Prostate gland (tissue), 2 donors: Measurements from ENCODE around the gene MBNL2. TPM values are rescaled to one million over a fixed set of nuclear protein-coding genes. Genes with fewer than 3 reads are reported as not detected.

Experiments
- DNase-seq: peaks from one replicate; pipeline ENCODE4 v3.0.0-alpha.2; 2019; ENCODE audit warnings: low spot score
- H3K27ac ChIP-seq, 2 donors: fragments of 200-600 bp; sonication (generic); 2 replicates each; pipeline ENCODE4 v1.5.1; 2017 to 2019
- H3K27me3 ChIP-seq: fragments of 200-600 bp; sonication (generic); replicated peaks from 2 replicates; pipeline ENCODE4 v1.5.1; 2019; ENCODE audit not compliant: insufficient read depth
- H3K36me3 ChIP-seq, 2 donors: fragments of 200-600 bp; sonication (generic); 1 replicate in 1 of 2; 2 replicates in 1 of 2; pipeline versions ENCODE4 v1.5.1 to v1.8.1; 2017 to 2019
- H3K4me1 ChIP-seq: fragments of 200-600 bp; sonication (generic); replicated peaks from 2 replicates; pipeline ENCODE4 v1.5.1; 2019
- H3K4me3 ChIP-seq, 2 donors: fragments of 200-600 bp; sonication (generic); 2 replicates each; pipeline ENCODE4 v1.5.1; 2017 to 2019
- H3K9me3 ChIP-seq: fragments of 200-600 bp; sonication (generic); 2 replicates; pipeline ENCODE4 v1.5.1; 2017
- CTCF ChIP-seq, 4 experiments: fragments of 200-600 bp in 2 of 4; fragments of 450-650 bp in 2 of 4; sonication (generic) in 2 of 4; IDR thresholded peaks; 1 replicate in 3 of 4; 2 replicates in 1 of 4; pipeline ENCODE4 v1.5.1; 2016 to 2019; ENCODE audit warnings: antibody characterized with exemption in 4 of 4, mild to moderate bottlenecking in 2 of 4, moderate library complexity in 2 of 4
- POLR2A ChIP-seq: fragments of 450-650 bp; IDR thresholded peaks from one replicate; pipeline ENCODE4 v1.6.1; 2016; ENCODE audit warnings: antibody characterized with exemption, mild to moderate bottlenecking
- POLR2AphosphoS5 ChIP-seq: sonication (generic); formaldehyde crosslinking; IDR thresholded peaks from one replicate; pipeline ENCODE4 v1.6.1; 2017; ENCODE audit warnings: antibody characterized with exemption
- WGBS: methylation state at CpG from one replicate; pipeline ENCODE4 v1.1.5; 2018; 5-methylcytosine and 5-hydroxymethylcytosine counted together
- intact Hi-C: fragments of 100-400 bp; cut with DNase I; formaldehyde crosslinking; loops from one replicate; pipeline ENCODE4 v1.14.2; 2022
- total RNA-seq, 2 donors: library from RNA; depleted of rRNA; stranded (reverse); fragments of >200 nt; gene quantifications; one replicate each; pipeline ENCODE4 v1.1.0, GENCODE V29; 2016

Gene MBNL2
- total RNA-seq, 2 donors from 2014 or later = 59.1 to 85.7 TPM

- Histone ChIP-seq H3K9me3 (no peaks in the 10 kb centered on the region), H3K4me1 (no peaks in the 10 kb centered on the region), H3K36me3 (no peaks in the 10 kb centered on the region), H3K27me3 (no peaks in the 10 kb centered on the region), H3K4me3 (no peak overlapping the region), H3K27ac (no peak overlapping the region)
- intact Hi-C loops = no loop called here
- TF ChIP-seq CTCF (IDR thresholded peaks at IDR 0.05) = no peak
- no peak for TF ChIP-seq POLR2A
- TF ChIP-seq POLR2AphosphoS5 = no peak
- no peak for DNase-seq
- 78% methylated on average over 3 of the region's 3 CpGs for WGBS
These were observed 78.7 kb downstream of the MBNL2 start for GRCh38 chr13:97300871-97301270.

- TF ChIP-seq CTCF (IDR thresholded peaks at IDR 0.05) (no peak), POLR2A (no peak), POLR2AphosphoS5 (no peak)
- no peaks in the 10 kb centered on the region for H3K9me3 ChIP-seq
- H3K4me1 ChIP-seq = no peaks in the 10 kb centered on the region
- DNase-seq = no peak
- intact Hi-C loops = no loop called here
- H3K27me3 ChIP-seq = no peaks in the 10 kb centered on the region
- H3K36me3 ChIP-seq = no peaks in the 10 kb centered on the region
- WGBS = 91% methylated on average over 8 of the region's 8 CpGs
- no peak overlapping the region for H3K4me3 ChIP-seq
- no peak overlapping the region for H3K27ac ChIP-seq
These were observed 79.4 kb downstream of the MBNL2 start for GRCh38 chr13:97301382-97302095.

GRCh38 chr13:97302611-97303010 is 80.5 kb downstream of the MBNL2 start:
- no peak overlapping the region for H3K4me3 ChIP-seq
- WGBS = 65% methylated on average over 3 of the region's 3 CpGs
- no peak overlapping the region for H3K27ac ChIP-seq
- intact Hi-C loops = no loop called here
- no peaks in the 10 kb centered on the region for H3K36me3 ChIP-seq
- DNase-seq = no peak
- no peaks in the 10 kb centered on the region for H3K27me3 ChIP-seq
- H3K4me1 ChIP-seq = no peaks in the 10 kb centered on the region
- no peak for TF ChIP-seq CTCF (IDR thresholded peaks at IDR 0.05)
- no peak for TF ChIP-seq POLR2A
- TF ChIP-seq POLR2AphosphoS5 = no peak
- H3K9me3 ChIP-seq = no peaks in the 10 kb centered on the region

- 90% methylated on average over 1 of the region's 1 CpG for WGBS
- TF ChIP-seq POLR2A = no peak
- TF ChIP-seq CTCF (IDR thresholded peaks at IDR 0.05) = no peak
- no peak for TF ChIP-seq POLR2AphosphoS5
These were observed 84.0 kb downstream of the MBNL2 start for GRCh38 chr13:97306106-97306505.

GRCh38 chr13:97306645-97307044 is 84.5 kb downstream of the MBNL2 start:
- DNase-seq = no peak
- TF ChIP-seq POLR2A = no peak
- no peak for TF ChIP-seq CTCF (IDR thresholded peaks at IDR 0.05)
- TF ChIP-seq POLR2AphosphoS5 = no peak
- H3K4me3 ChIP-seq = no peak overlapping the region
- no peaks in the 10 kb centered on the region for H3K27me3 ChIP-seq
- no peaks in the 10 kb centered on the region for H3K36me3 ChIP-seq
- intact Hi-C loops = no loop called here
- H3K4me1 ChIP-seq = no peaks in the 10 kb centered on the region
- H3K27ac ChIP-seq = no peak overlapping the region
- no peaks in the 10 kb centered on the region for H3K9me3 ChIP-seq

More at GRCh38 chr13:97306106-97306505, 84.0 kb downstream of the MBNL2 start:
- Histone ChIP-seq H3K36me3 (no peaks in the 10 kb centered on the region), H3K27me3 (no peaks in the 10 kb centered on the region), H3K9me3 (no peaks in the 10 kb centered on the region), H3K27ac (no peak overlapping the region), H3K4me1 (no peaks in the 10 kb centered on the region), H3K4me3 (no peak overlapping the region)
- no peak for DNase-seq
- intact Hi-C loops = no loop called here
